ENCODE data around the gene RGPD4.

- no peak for TF ChIP-seq CTCF (IDR thresholded peaks at IDR 0.05; ENCODE audit: low read length)
- TF ChIP-seq EZH2phosphoT487 (IDR thresholded peaks at IDR 0.05; ENCODE audit: low read length), result no peak
- TF ChIP-seq EZH2 (optimal IDR thresholded peaks at IDR 0.05; ENCODE audit: low read depth, low read length), result no peak
Observed at GRCh38 chr2:107808959-107809358, 17.7 kb upstream of the RGPD4 start.
